Endothelial cell of umbilical vein (primary cell): Measurements from ENCODE around the gene SH3BP4. TPM values are rescaled to one million over a fixed set of nuclear protein-coding genes. Genes with fewer than 3 reads are reported as not detected.

ENCODE experiments used
- BruUV-seq: library from RNA; stranded (reverse); fragments of 400-500 nt; replicated peaks from 2 replicates; lab custom pipeline; 2021; lab: Mats Ljungman, UMichigan
- CTCF ChIA-PET: fragments of 300-600, 350-600 bp; sonication (Branson Sonifier 250); formaldehyde crosslinking; loops from one replicate; lab custom pipeline; 2021; ENCODE audit warnings: antibody characterized with exemption, inconsistent platforms; lab: Charles Lee
- POLR2A ChIA-PET: fragments of 300-600, 350-600 bp; sonication (Branson Sonifier 250); formaldehyde crosslinking; loops from one replicate; lab custom pipeline; 2021; ENCODE audit warnings: antibody characterized with exemption, inconsistent platforms; lab: Charles Lee
- DNase-seq: peaks from one replicate; pipeline ENCODE4 v3.0.0-alpha.2; 2011; ENCODE audit warnings: low read depth, low spot score
- FAIRE-seq: peaks from 2 replicates; lab custom pipeline; 2011; peaks lifted over from hg19 to GRCh38; lab: Jason Lieb, UNC
- H2AFZ ChIP-seq: 2 replicates; pipeline ENCODE4 v1.6.0; 2012; ENCODE audit warnings: low read depth, low read length, control low read depth, inconsistent platforms
- H3K27ac ChIP-seq: 2 replicates; pipeline ENCODE4 v1.5.1; 2011; ENCODE audit warnings: low read depth, mild to moderate bottlenecking, control low read depth, low read length, moderate library complexity; ENCODE audit not compliant: insufficient read depth
- H3K27me3 ChIP-seq, 2 experiments: 2 replicates each; pipeline versions ENCODE4 v1.6.0 to v1.6.1; 2011; ENCODE audit warnings: low read length in 2 of 2, mixed read lengths in 1 of 2; ENCODE audit not compliant: control insufficient read depth in 2 of 2, insufficient read depth in 2 of 2
- H3K36me3 ChIP-seq, 2 experiments: 2 replicates in 1 of 2; 3 replicates in 1 of 2; pipeline ENCODE4 v1.5.1; 2011; ENCODE audit warnings: low read length in 2 of 2, mild to moderate bottlenecking in 1 of 2, moderate library complexity in 1 of 2; ENCODE audit not compliant: control insufficient read depth in 2 of 2, insufficient read depth in 2 of 2; ENCODE audit errors: extremely low read depth in 1 of 2
- H3K4me1 ChIP-seq: 3 replicates; pipeline ENCODE4 v1.5.1; 2011; ENCODE audit warnings: mild to moderate bottlenecking, low read length; ENCODE audit not compliant: control insufficient read depth, insufficient read depth; ENCODE audit errors: extremely low read depth
- H3K4me2 ChIP-seq: 2 replicates; pipeline ENCODE4 v1.6.1; 2011; ENCODE audit warnings: low read length, control low read depth, mixed read lengths; ENCODE audit not compliant: insufficient read depth
- H3K4me3 ChIP-seq, 3 experiments: fragments of 200-600 bp in 1 of 3; sonication (generic), shearing (Covaris generic) in 1 of 3; replicated peaks in 1 of 3; 2 replicates each; pipeline ENCODE4 v1.5.1; 2011 to 2016; ENCODE audit warnings: control low read depth in 3 of 3, low read length in 3 of 3, mild to moderate bottlenecking in 2 of 3, inconsistent platforms in 1 of 3, low read depth in 1 of 3, moderate library complexity in 1 of 3; ENCODE audit not compliant: insufficient read depth in 1 of 3
- H3K79me2 ChIP-seq: 2 replicates; pipeline ENCODE4 v1.6.0; 2012; ENCODE audit warnings: low read length, inconsistent platforms; ENCODE audit not compliant: control insufficient read depth, insufficient read depth
- H3K9ac ChIP-seq: replicated peaks from 2 replicates; pipeline ENCODE3; 2011; ENCODE audit warnings: low read length, control low read depth; ENCODE audit not compliant: insufficient read depth; ENCODE audit errors: extremely low read depth
- H3K9me1 ChIP-seq: replicated peaks from 3 replicates; pipeline ENCODE4 v1.6.0; 2011; ENCODE audit warnings: mild to moderate bottlenecking, low read length; ENCODE audit not compliant: control insufficient read depth, insufficient read depth; ENCODE audit errors: extremely low read depth
- H3K9me3 ChIP-seq: replicated peaks from 2 replicates; pipeline ENCODE4 v1.5.1; 2012; ENCODE audit warnings: low read length, inconsistent platforms; ENCODE audit not compliant: control insufficient read depth, insufficient read depth
- H4K20me1 ChIP-seq: replicated peaks from 2 replicates; pipeline ENCODE3; 2011; ENCODE audit warnings: mild to moderate bottlenecking, low read length; ENCODE audit not compliant: control insufficient read depth, insufficient read depth; ENCODE audit errors: extremely low read depth
- CTCF ChIP-seq, 2 donors: IDR thresholded peaks; 1 replicate in 1 of 2; 2 replicates in 1 of 2; pipeline ENCODE4 v1.5.1; 2011; ENCODE audit warnings: low read length in 2 of 2, mild to moderate bottlenecking in 2 of 2, moderate library complexity in 2 of 2, control low read depth in 1 of 2, inconsistent platforms in 1 of 2, low read depth in 1 of 2; ENCODE audit not compliant: insufficient read depth in 1 of 2; ENCODE audit errors: extremely low read depth in 1 of 2
- EZH2 ChIP-seq: IDR thresholded peaks from 2 replicates; pipeline ENCODE4 v1.6.1; 2012; ENCODE audit warnings: borderline replicate concordance, low read depth, mild to moderate bottlenecking, moderate library complexity, low read length, inconsistent platforms; ENCODE audit not compliant: severe bottlenecking
- FOS ChIP-seq: IDR thresholded peaks from 2 replicates; pipeline ENCODE4 v1.6.1; 2011; ENCODE audit warnings: mild to moderate bottlenecking, low read length, moderate library complexity, borderline replicate concordance; ENCODE audit not compliant: insufficient read depth
- GATA2 ChIP-seq: IDR thresholded peaks from 2 replicates; pipeline ENCODE4 v1.7.0; 2011; ENCODE audit warnings: low read depth, mild to moderate bottlenecking, moderate library complexity, mixed read lengths, low read length; ENCODE audit not compliant: insufficient read length, insufficient read depth
- JUN ChIP-seq: IDR thresholded peaks from 2 replicates; pipeline ENCODE4 v1.6.1; 2011; ENCODE audit warnings: borderline replicate concordance, low read depth; ENCODE audit not compliant: insufficient read length, insufficient read depth
- MAX ChIP-seq: IDR thresholded peaks from 2 replicates; pipeline ENCODE4 v1.6.1; 2011; ENCODE audit not compliant: insufficient read depth, insufficient read length
- MYC ChIP-seq: IDR thresholded peaks from one replicate; pipeline ENCODE4 v1.6.1; 2011; ENCODE audit warnings: mild to moderate bottlenecking, low read depth, low read length
- POLR2A ChIP-seq: IDR thresholded peaks from 2 replicates; pipeline ENCODE4 v1.6.1; 2012; ENCODE audit warnings: low read depth, mild to moderate bottlenecking, control low read depth, low read length
- POLR2AphosphoS5 ChIP-seq: IDR thresholded peaks from 2 replicates; pipeline ENCODE4 v1.6.1; 2012; ENCODE audit warnings: low read depth, mild to moderate bottlenecking, control low read depth, low read length, moderate library complexity; ENCODE audit not compliant: insufficient read depth
- dilution Hi-C: fragments of 300-500 bp; cut with MboI; formaldehyde crosslinking; loops from one replicate; pipeline ENCODE4 v1.15.0; 2019; ENCODE audit warnings: low sequenced_read_pairs; ENCODE audit not compliant: extremely low pct_ligation_motif_present
- intact Hi-C: fragments of 100-400 bp; cut with micrococcal nuclease; formaldehyde crosslinking; loops from one replicate; pipeline ENCODE4 v1.10.0; 2022
- polyA plus RNA-seq, 4 experiments: library from polyadenylated mRNA; depleted of rRNA in 3 of 4; stranded (reverse) in 3 of 4; unstranded in 1 of 4; fragments of >200 nt; gene quantifications; 2 replicates each; pipeline versions ENCODE4 v1.2.1 to v1.2.3, GENCODE V29; 2011 to 2012; ENCODE audit warnings: missing spikeins in 1 of 4
- total RNA-seq: library from RNA; stranded (reverse); gene quantifications from 2 replicates; pipeline ENCODE4 v1.2.3, GENCODE V29; 2021

Gene SH3BP4
- total and polyA plus RNA-seq, 2 donors (not counting 3 experiments of a cell fraction or from before 2014, with no cell fraction given) = 85.2 to 100.0 TPM

GRCh38 chr2:234957834-234958135, 6.0 kb downstream of the SH3BP4 start:
- H3K9me3 ChIP-seq = no peaks in the 10 kb centered on the region
- peaks cover 3% of the 10 kb centered on the region in 2 experiments for H3K36me3 ChIP-seq
- no peak overlapping the region for H3K4me3 ChIP-seq
- FAIRE-seq (no peak), DNase-seq (no peak)
- ChIA-PET CTCF (interaction anchor here (0.9 to 3.9 kb wide), 4 partner anchors 11 to 412 kb away, joined by 3 to 12 read pairs (median 6); no protein-coding TSS in a partner anchor), POLR2A (no interaction called here)
- no peak overlapping the region for H3K27ac ChIP-seq
- peaks cover 5% of the 10 kb centered on the region for H4K20me1 ChIP-seq
- H3K79me2 ChIP-seq = peaks cover 99% of the 10 kb centered on the region
- H3K9me1 ChIP-seq = no peaks in the 10 kb centered on the region
- peaks cover 39% of the 10 kb centered on the region for H3K4me1 ChIP-seq
- no peak for TF ChIP-seq MYC
- TF ChIP-seq GATA2 = no peak
- no peak for TF ChIP-seq CTCF (IDR thresholded peaks at IDR 0.05; ENCODE audit: extremely low read depth in 1 of 2, insufficient read depth in 1 of 2, low read depth in 1 of 2, low read length in 2 of 2)
- TF ChIP-seq POLR2A = no peak
- no peak overlapping the region for H3K4me2 ChIP-seq
- no peaks in the 10 kb centered on the region for H3K27me3 ChIP-seq
- dilution Hi-C loops = no loop called here
- no peak overlapping the region for H3K9ac ChIP-seq
- H2AFZ ChIP-seq = no peak overlapping the region
- BruUV-seq = no TSS peak
- intact Hi-C loops = loop anchor here (10.0 kb wide), 1 partner anchor 983 kb away; no protein-coding TSS in a partner anchor

GRCh38 chr2:234958311-234958710, 6.5 kb downstream of the SH3BP4 start:
- no peak overlapping the region for H3K9ac ChIP-seq
- no peak for DNase-seq
- dilution Hi-C loops = no loop called here
- H4K20me1 ChIP-seq = peaks cover 5% of the 10 kb centered on the region
- H3K27me3 ChIP-seq = no peaks in the 10 kb centered on the region
- no peak overlapping the region for H3K4me3 ChIP-seq
- POLR2A ChIA-PET = interaction anchor here (1.1 kb wide), 1 partner anchor 12 kb away, joined by 3 read pairs; no protein-coding TSS in a partner anchor
- peaks cover 99% of the 10 kb centered on the region for H3K79me2 ChIP-seq
- H2AFZ ChIP-seq = no peak overlapping the region
- H3K36me3 ChIP-seq = peaks cover 3% of the 10 kb centered on the region in 2 experiments
- intact Hi-C loops = loop anchor here (10.0 kb wide), 1 partner anchor 984 kb away; no protein-coding TSS in a partner anchor
- H3K4me1 ChIP-seq = peaks cover 39% of the 10 kb centered on the region
- no peak overlapping the region for H3K4me2 ChIP-seq
- H3K9me3 ChIP-seq = no peaks in the 10 kb centered on the region
- no peaks in the 10 kb centered on the region for H3K9me1 ChIP-seq
- CTCF ChIA-PET = interaction anchor here (0.9 to 3.9 kb wide), 5 partner anchors 10 to 413 kb away, joined by 3 to 12 read pairs (median 4); no protein-coding TSS in a partner anchor
- no peak overlapping the region for H3K27ac ChIP-seq
- BruUV-seq = no TSS peak
- TF ChIP-seq MAX = no peak
- TF ChIP-seq POLR2A = no peak
- TF ChIP-seq FOS = no peak
- TF ChIP-seq MYC = no peak
- no peak for TF ChIP-seq EZH2
- no peak for TF ChIP-seq POLR2AphosphoS5
- no peak for TF ChIP-seq CTCF (IDR thresholded peaks at IDR 0.05; ENCODE audit: extremely low read depth in 1 of 2, insufficient read depth in 1 of 2, low read depth in 1 of 2, low read length in 2 of 2)
- no peak for TF ChIP-seq GATA2
- TF ChIP-seq JUN = no peak
- no peak for FAIRE-seq
